Endothelial cell of umbilical vein (primary cell): Measurements from ENCODE around the gene MPHOSPH8.

ENCODE experiments used
- EZH2 ChIP-seq: IDR thresholded peaks from 2 replicates; pipeline ENCODE4 v1.6.1; 2012; ENCODE audit warnings: borderline replicate concordance, low read depth, mild to moderate bottlenecking, moderate library complexity, low read length, inconsistent platforms; ENCODE audit not compliant: severe bottlenecking
- FOS ChIP-seq: IDR thresholded peaks from 2 replicates; pipeline ENCODE4 v1.6.1; 2011; ENCODE audit warnings: mild to moderate bottlenecking, low read length, moderate library complexity, borderline replicate concordance; ENCODE audit not compliant: insufficient read depth
- JUN ChIP-seq: IDR thresholded peaks from 2 replicates; pipeline ENCODE4 v1.6.1; 2011; ENCODE audit warnings: borderline replicate concordance, low read depth; ENCODE audit not compliant: insufficient read length, insufficient read depth
- MYC ChIP-seq: IDR thresholded peaks from one replicate; pipeline ENCODE4 v1.6.1; 2011; ENCODE audit warnings: mild to moderate bottlenecking, low read depth, low read length
- POLR2A ChIP-seq: IDR thresholded peaks from 2 replicates; pipeline ENCODE4 v1.6.1; 2012; ENCODE audit warnings: low read depth, mild to moderate bottlenecking, control low read depth, low read length
- POLR2AphosphoS5 ChIP-seq: IDR thresholded peaks from 2 replicates; pipeline ENCODE4 v1.6.1; 2012; ENCODE audit warnings: low read depth, mild to moderate bottlenecking, control low read depth, low read length, moderate library complexity; ENCODE audit not compliant: insufficient read depth
- TF ChIP-seq, protein P1 (sequence below), 2 donors: IDR thresholded peaks; 1 replicate in 1 of 2; 2 replicates in 1 of 2; pipeline ENCODE4 v1.5.1; 2011; ENCODE audit warnings: low read length in 2 of 2, mild to moderate bottlenecking in 2 of 2, moderate library complexity in 2 of 2, control low read depth in 1 of 2, inconsistent platforms in 1 of 2, low read depth in 1 of 2; ENCODE audit not compliant: insufficient read depth in 1 of 2; ENCODE audit errors: extremely low read depth in 1 of 2

DNA sequence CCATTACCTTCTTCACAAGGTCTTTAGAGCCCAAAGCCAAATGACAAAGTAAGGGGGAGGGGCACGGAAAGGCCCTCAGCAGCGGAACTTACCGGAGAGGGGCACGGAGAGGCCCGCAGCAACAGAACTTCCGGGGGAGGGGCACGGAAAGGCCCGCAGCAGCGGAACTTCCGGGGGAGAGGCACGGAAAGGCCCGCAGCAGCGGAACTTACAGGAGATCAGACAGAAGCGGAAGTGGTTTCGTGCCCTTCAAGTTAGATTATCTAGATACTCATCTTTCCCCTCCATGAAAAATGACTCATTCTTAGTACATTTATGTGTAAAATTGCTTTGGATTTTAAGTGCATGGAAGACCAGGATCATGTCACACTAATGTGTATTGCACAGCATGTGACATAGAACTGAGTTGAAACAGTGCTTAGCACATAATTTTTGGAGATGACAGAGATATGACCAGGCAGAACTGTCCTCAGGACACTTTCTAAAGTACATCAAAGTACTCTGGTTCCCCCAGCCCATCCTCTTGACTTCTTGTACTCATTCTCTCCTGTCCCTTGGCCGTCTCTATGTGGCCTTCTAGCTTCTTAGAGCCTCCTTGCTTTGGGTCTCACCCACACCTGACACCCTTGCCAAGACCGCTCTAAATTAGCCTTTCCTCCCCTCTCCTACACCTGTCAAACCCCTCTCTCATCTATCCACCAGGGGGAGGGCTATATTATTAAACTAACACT lies 46.4 kb upstream of the MPHOSPH8 start:
- TF ChIP-seq EZH2 = no peak
- TF ChIP-seq, protein P1, sequence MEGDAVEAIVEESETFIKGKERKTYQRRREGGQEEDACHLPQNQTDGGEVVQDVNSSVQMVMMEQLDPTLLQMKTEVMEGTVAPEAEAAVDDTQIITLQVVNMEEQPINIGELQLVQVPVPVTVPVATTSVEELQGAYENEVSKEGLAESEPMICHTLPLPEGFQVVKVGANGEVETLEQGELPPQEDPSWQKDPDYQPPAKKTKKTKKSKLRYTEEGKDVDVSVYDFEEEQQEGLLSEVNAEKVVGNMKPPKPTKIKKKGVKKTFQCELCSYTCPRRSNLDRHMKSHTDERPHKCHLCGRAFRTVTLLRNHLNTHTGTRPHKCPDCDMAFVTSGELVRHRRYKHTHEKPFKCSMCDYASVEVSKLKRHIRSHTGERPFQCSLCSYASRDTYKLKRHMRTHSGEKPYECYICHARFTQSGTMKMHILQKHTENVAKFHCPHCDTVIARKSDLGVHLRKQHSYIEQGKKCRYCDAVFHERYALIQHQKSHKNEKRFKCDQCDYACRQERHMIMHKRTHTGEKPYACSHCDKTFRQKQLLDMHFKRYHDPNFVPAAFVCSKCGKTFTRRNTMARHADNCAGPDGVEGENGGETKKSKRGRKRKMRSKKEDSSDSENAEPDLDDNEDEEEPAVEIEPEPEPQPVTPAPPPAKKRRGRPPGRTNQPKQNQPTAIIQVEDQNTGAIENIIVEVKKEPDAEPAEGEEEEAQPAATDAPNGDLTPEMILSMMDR (IDR thresholded peaks at IDR 0.05; ENCODE audit: extremely low read depth in 1 of 2, insufficient read depth in 1 of 2, low read depth in 1 of 2, low read length in 2 of 2) = no peak
- TF ChIP-seq POLR2A = no peak
- no peak for TF ChIP-seq POLR2AphosphoS5
- TF ChIP-seq JUN = peak; percentile 7
- TF ChIP-seq FOS = no peak
- no peak for TF ChIP-seq MYC
